K562 (cell line): ENCODE data around the gene KMO. TPM values are rescaled to one million over a fixed set of nuclear protein-coding genes. Genes with fewer than 3 reads are reported as not detected.
A peak's percentile ranks its signal among the peaks of the same experiment; 100 is the strongest.

Experiments
- CBFA2T2 ChIP-seq: fragments of 450-650 bp; conservative IDR thresholded peaks from 2 replicates; pipeline ENCODE4 v1.6.1; 2017; ENCODE audit warnings: mild to moderate bottlenecking
- CHD4 ChIP-seq: fragments of 200-600 bp; sonication (generic); IDR thresholded peaks from 3 replicates; pipeline ENCODE4 v1.6.1; 2012; ENCODE audit warnings: low read depth, mild to moderate bottlenecking, mixed read lengths, low read length, inconsistent platforms; ENCODE audit not compliant: insufficient read depth, insufficient replicate concordance, poor library complexity, severe bottlenecking
- CSDE1 ChIP-seq, 2 experiments: fragments of 450-650 bp; IDR thresholded peaks; 2 replicates each; pipeline ENCODE4 v1.6.1; 2016; ENCODE audit warnings: mild to moderate bottlenecking in 1 of 2
- ERF ChIP-seq: fragments of 450-650 bp; formaldehyde crosslinking; IDR thresholded peaks from 2 replicates; pipeline ENCODE4 v1.4.0; 2020; ENCODE audit warnings: mild to moderate bottlenecking, mixed read lengths
- FIP1L1 ChIP-seq: fragments of 200-400 bp; formaldehyde crosslinking; IDR thresholded peaks from 2 replicates; pipeline ENCODE4 v1.6.1; 2018; ENCODE audit warnings: mild to moderate bottlenecking, low read depth, low read length; ENCODE audit not compliant: poor library complexity, severe bottlenecking
- GATAD2A ChIP-seq: fragments of 450-650 bp; IDR thresholded peaks from 2 replicates; pipeline ENCODE4 v1.6.1; 2017
- ILF3 ChIP-seq: fragments of 450-650 bp; IDR thresholded peaks from 2 replicates; pipeline ENCODE4 v1.6.1; 2018; ENCODE audit warnings: antibody characterized with exemption, mild to moderate bottlenecking, moderate library complexity, borderline replicate concordance
- KAT7 ChIP-seq: sonication (generic); formaldehyde crosslinking; IDR thresholded peaks from 2 replicates; pipeline ENCODE4 v1.8.0; 2022; ENCODE audit warnings: missing genetic modification reagents, mild to moderate bottlenecking, borderline replicate concordance
- MAZ ChIP-seq, 2 experiments: fragments of 450-650 bp in 1 of 2; sonication (generic) in 1 of 2; formaldehyde crosslinking; IDR thresholded peaks in 1 of 2; conservative IDR thresholded peaks in 1 of 2; 2 replicates each; pipeline versions ENCODE4 v1.4.0 to v1.5.0; 2020; ENCODE audit warnings: mild to moderate bottlenecking in 1 of 2, missing genetic modification reagents in 1 of 2
- MEF2D ChIP-seq: conservative IDR thresholded peaks from 2 replicates; pipeline ENCODE4 v1.6.1; 2016; ENCODE audit warnings: low read depth, missing genetic modification characterization, missing compliant biosample characterization
- NCOA6 ChIP-seq: fragments of 450-650 bp; IDR thresholded peaks from 2 replicates; pipeline ENCODE4 v1.6.1; 2017; ENCODE audit warnings: mild to moderate bottlenecking
- NR4A1 ChIP-seq, 2 experiments: fragments of 250-450 bp in 1 of 2; fragments of 450-650 bp in 1 of 2; sonication (Bioruptor Pico) in 1 of 2; IDR thresholded peaks; 2 replicates each; pipeline versions ENCODE4 v1.4.0 to v1.6.1; 2016 to 2020; ENCODE audit warnings: mild to moderate bottlenecking in 2 of 2, missing compliant biosample characterization in 1 of 2, missing genetic modification characterization in 1 of 2, moderate library complexity in 1 of 2
- POLR2G ChIP-seq: fragments of 200-400 bp; formaldehyde crosslinking; IDR thresholded peaks from 2 replicates; pipeline ENCODE4 v1.6.1; 2017; ENCODE audit warnings: low read depth, mild to moderate bottlenecking, antibody characterized with exemption, low read length, moderate library complexity
- RFX7 ChIP-seq: fragments of 250-450 bp; sonication (Bioruptor Pico); IDR thresholded peaks from 2 replicates; pipeline ENCODE4 v1.5.1; 2021; ENCODE audit warnings: mild to moderate bottlenecking
- RREB1 ChIP-seq: fragments of 250-450 bp; sonication (Bioruptor Pico); IDR thresholded peaks from 2 replicates; pipeline ENCODE4 v1.4.0; 2020
- SREBF1 ChIP-seq: fragments of 150-350 bp; IDR thresholded peaks from 2 replicates; pipeline ENCODE4 v1.6.1; 2014; ENCODE audit warnings: antibody characterized with exemption, low read depth, low read length, borderline replicate concordance
- TBL1XR1 ChIP-seq, 2 experiments: IDR thresholded peaks; 2 replicates each; pipeline ENCODE4 v1.6.1; 2012; ENCODE audit warnings: improper control_type of control experiment in 2 of 2, low read length in 2 of 2, mild to moderate bottlenecking in 1 of 2
- TFE3 ChIP-seq: fragments of 450-650 bp; formaldehyde crosslinking; IDR thresholded peaks from 2 replicates; pipeline ENCODE4 v1.4.0; 2020; ENCODE audit warnings: mild to moderate bottlenecking, mixed read lengths
- ZBTB17 ChIP-seq: fragments of 450-650 bp; formaldehyde crosslinking; IDR thresholded peaks from 2 replicates; pipeline ENCODE4 v1.4.0; 2020; ENCODE audit warnings: mild to moderate bottlenecking
- ZKSCAN8 ChIP-seq: fragments of 200-800 bp; sonication (Bioruptor generic); IDR thresholded peaks from 2 replicates; pipeline ENCODE4 v1.6.1; 2016; ENCODE audit warnings: missing genetic modification characterization, missing compliant biosample characterization
- ZSCAN32 ChIP-seq: fragments of 450-650 bp; formaldehyde crosslinking; IDR thresholded peaks from 2 replicates; pipeline ENCODE4 v1.4.0; 2020; ENCODE audit warnings: mild to moderate bottlenecking, moderate library complexity
- polyA plus RNA-seq, 8 experiments: library from polyadenylated mRNA; depleted of rRNA in 4 of 8; stranded (reverse) in 5 of 8; unstranded in 3 of 8; fragments of >200 nt; fragmentation: Nextera tagmentation in 2 of 8; fragmentation: Illumina TruSeq in 1 of 8; extraction: Ambion mirVana in 2 of 8; extraction: Trizol in 1 of 8; gene quantifications; 2 replicates each; pipeline versions ENCODE4 v1.2.1 to v1.2.3, GENCODE V29; 2011 to 2014; ENCODE audit warnings: inconsistent platforms in 1 of 8, missing spikeins in 1 of 8
- total RNA-seq, 7 experiments: library from RNA; depleted of rRNA in 6 of 7; stranded (reverse); fragments of >200 nt in 6 of 7; fragmentation: Illumina TruSeq in 2 of 7; extraction: Trizol in 2 of 7; gene quantifications; 2 replicates each; pipeline versions ENCODE4 v1.2.1 to v1.2.3, GENCODE V29; 2011 to 2021; ENCODE audit warnings: low replicate concordance in 1 of 7

The KMO gene
- total and polyA plus RNA-seq, 9 of the 15 experiments (the other 6 are each of a cell fraction or from before 2014, with no cell fraction given): 0.01 to 0.11 (median 0.01) TPM; not detected in 6

GRCh38 chr1:241518476-241519307, 13.5 kb upstream of the KMO start (continued):
- TF ChIP-seq NR4A1 (CRISPR knock-in tag; IDR thresholded peaks at IDR 0.05) (no peak), NR4A1 (tag; IDR thresholded peaks at IDR 0.05) (no peak), MAZ (CRISPR knock-in tag; conservative IDR thresholded peaks at IDR 0.05 in 1 of 2, IDR thresholded peaks at IDR 0.05 in 1 of 2) (no peak), CSDE1 (IDR thresholded peaks at IDR 0.05) (0 out of 4 replicates have a peak, but pooled peaks of 1 of the 2 experiments have one; percentile 12), NCOA6 (no peak), ZBTB17 (CRISPR knock-in tag) (no peak), RREB1 (CRISPR knock-in tag) (no peak), GATAD2A (no peak), CHD4 (no peak), FIP1L1 (no peak), CBFA2T2 (no peak), TBL1XR1 (IDR thresholded peaks at IDR 0.05; ENCODE audit: low read length in 2 of 2) (no peak), MEF2D (tag) (no peak), RFX7 (no peak), ILF3 (no peak), ERF (no peak), ZSCAN32 (CRISPR knock-in tag) (no peak), TFE3 (no peak), ZKSCAN8 (no peak), SREBF1 (no peak), POLR2G (no peak), KAT7 (CRISPR knock-in tag) (peak; percentile 29; the same call in 1 of the 2 replicates)
